ENCODE data around the gene GGA3.
A peak's percentile ranks its signal among the peaks of the same experiment; 100 is the strongest.
"Not testable (repeated sequence)": the region's sequence is repeated elsewhere in the genome, so short reads cannot be mapped to it uniquely, and the experiment has no call there.

Gene GGA3
- 91.0 to 131 (median 96.2) reads per million in 9 experiments for total RNA-seq

DNA sequence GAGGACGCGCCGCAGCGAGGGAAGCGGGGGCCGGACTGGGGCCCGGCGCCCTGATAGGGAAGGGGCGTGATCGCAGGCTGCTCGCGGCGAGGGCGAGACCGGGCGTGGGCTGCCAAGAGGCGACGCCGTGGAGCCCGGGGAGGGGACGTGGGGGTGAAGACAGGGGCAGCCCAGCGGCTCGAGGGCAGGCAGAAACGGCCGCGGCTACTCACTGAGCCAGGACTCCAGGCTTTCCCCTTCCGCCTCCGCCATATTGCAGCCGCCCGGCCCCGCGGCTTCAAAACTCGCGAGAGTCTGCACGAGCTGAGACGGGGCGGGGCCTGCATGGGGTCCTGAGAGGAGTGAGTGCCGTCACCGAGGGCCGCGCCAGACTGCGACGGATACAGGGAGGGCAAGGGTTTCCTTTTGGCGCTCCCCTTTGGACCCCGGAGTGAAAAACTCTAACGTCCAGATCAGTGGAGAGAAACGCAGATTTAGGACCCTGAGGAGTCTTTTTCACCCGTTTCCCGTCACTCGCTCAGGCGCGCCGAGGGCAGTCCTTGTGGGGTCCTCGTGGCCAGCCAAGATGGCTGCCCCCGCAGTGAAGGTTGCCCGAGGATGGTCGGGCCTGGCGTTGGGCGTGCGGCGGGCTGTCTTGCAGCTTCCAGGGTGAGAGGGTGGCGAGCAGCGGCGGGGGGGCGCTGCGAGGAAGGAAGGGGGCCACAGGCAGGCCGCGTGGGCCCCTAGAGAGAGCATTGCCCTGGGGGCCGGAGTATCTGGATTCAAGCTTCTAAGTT, at the start of gene GGA3, which contains the start of gene MRPS7:
Gene GGA3 (minus strand): TSS at position 271 of the 776 bp plus-strand sequence. CDS start 19 bp downstream, at position 252.
Gene MRPS7 (plus strand): TSS at position 544 of the 776 bp plus-strand sequence. CDS start 22 bp downstream, at position 566.
- Mint-ChIP-seq H3K27ac (peak within 1 kb of the TSS; percentile 100), H3K9me3 (no peaks in the 10 kb centered on the region), H3K36me3 (ENCODE audit: insufficient read depth) (peaks cover 41% of the 10 kb centered on the region), H3K4me3 (peak within 1 kb of the TSS; percentile 93 to 94), H3K27me3 (no peaks in the 10 kb centered on the region), H3K4me1 (ENCODE audit: low read depth in 2 of 2) (peaks cover 40 to 51% of the 10 kb centered on the region in 2 donors)
- peak; percentile 91 for ATAC-seq (replicated peaks)
- peak; percentile 94 to 97 (median 96) for DNase-seq

GRCh38 chr17:75308732-75309629, 47.6 kb upstream of the GGA3 start:
- ATAC-seq (replicated peaks), result no peak
- Mint-ChIP-seq H3K4me3 (no peak overlapping the region), H3K9me3 (no peaks in the 10 kb centered on the region), H3K4me1 (ENCODE audit: low read depth in 2 of 2) (peaks cover 0 to 2% of the 10 kb centered on the region in 2 donors), H3K27me3 (no peaks in the 10 kb centered on the region), H3K27ac (peak overlapping the region in 1 of 2 donors; percentile 56), H3K36me3 (ENCODE audit: insufficient read depth) (peaks cover 14% of the 10 kb centered on the region)
- DNase-seq, result no peak

DNA sequence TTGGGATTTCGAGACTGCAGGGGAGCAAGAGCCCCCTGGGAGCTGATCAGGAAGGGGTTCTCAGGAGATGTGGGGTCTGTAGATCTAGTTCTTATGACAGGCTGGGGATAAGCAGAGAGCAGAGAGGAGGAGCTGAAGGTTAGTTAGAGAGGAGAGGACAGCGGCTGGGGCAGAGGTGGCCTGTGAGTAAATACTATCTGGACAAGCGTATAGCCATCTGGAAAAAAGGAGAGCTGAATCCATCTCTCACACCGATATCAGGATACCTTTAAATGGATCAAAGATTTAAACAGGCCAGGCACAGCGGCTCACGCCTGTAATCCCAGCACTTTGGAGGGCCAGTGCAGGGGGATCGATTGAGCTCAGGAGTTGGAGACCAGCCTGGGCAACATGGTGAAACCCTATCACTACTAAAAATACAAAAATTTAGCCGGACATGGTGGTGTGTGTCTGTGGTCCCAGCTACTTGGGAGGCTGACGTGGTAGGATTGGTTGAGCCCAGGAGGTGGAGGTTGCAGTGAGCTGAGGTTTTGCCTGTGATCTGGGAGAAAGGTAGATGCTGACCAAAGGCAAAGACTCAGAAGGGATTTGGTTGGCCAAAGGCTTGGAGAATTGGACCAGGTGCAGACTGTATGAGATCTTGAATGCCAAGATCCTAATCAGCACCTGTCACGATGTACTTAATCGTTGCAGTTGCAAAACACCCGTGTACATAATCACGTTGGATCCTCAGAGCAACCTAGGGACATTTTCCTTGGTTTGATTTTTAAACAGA, 46.7 kb upstream of the GGA3 start:
- Mint-ChIP-seq H3K9me3 (no peaks in the 10 kb centered on the region), H3K4me1 (ENCODE audit: low read depth in 2 of 2) (no peaks in the 10 kb centered on the region)

DNA sequence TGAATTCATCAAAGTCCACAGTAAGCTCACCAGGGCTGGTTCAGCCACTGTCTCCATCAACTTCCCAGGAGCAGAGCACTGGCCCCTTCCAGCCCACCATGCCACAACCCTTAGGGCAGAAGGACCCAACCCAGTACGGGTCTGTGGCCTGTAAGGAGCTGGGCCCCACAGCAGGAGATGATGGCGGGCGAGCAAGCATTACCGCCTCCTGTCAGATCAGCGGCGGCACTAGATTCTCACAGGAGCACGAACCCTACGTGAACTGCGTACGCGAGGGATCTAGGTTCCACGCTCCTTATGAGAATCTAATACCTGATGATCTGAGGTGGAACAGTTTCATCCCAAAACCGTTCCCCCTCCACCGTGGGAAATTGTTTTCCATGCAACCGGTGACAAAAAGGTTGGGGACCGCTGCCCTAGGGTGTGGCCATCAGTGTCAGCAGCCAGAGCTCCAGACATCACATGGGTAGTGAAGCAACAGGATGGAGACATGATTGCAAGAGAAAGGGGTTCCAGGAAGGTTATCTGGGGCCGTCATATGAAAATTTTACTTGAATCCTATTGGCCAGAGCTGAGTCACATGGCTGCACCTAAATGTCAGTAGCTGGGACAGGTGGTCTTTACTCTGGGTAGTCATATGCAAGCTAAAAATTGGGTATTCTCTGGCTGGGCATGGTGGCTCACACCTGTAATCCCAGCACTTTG, 40.2 kb upstream of the GGA3 start:
- H3K27ac Mint-ChIP-seq, result no peak overlapping the region
- ATAC-seq (replicated peaks) (no peak), DNase-seq (no peak)
- H3K4me1 Mint-ChIP-seq (ENCODE audit: low read depth in 2 of 2), result peaks cover 0 to 6% of the 10 kb centered on the region in 2 donors
- no peaks in the 10 kb centered on the region for H3K9me3 Mint-ChIP-seq
- no peaks in the 10 kb centered on the region for H3K36me3 Mint-ChIP-seq (ENCODE audit: insufficient read depth)
- no peak overlapping the region for H3K4me3 Mint-ChIP-seq
- no peaks in the 10 kb centered on the region for H3K27me3 Mint-ChIP-seq

More for the DNA sequence above, 46.7 kb upstream of the GGA3 start:
- Mint-ChIP-seq H3K27ac (no peak overlapping the region), H3K4me3 (no peak overlapping the region), H3K27me3 (no peaks in the 10 kb centered on the region), H3K36me3 (ENCODE audit: insufficient read depth) (peaks cover 14% of the 10 kb centered on the region)
- DNase-seq (no peak), ATAC-seq (replicated peaks) (no peak)

GRCh38 chr17:75301049-75301448, 39.6 kb upstream of the GGA3 start:
- ATAC-seq (replicated peaks) (no peak), DNase-seq (no peak)
- no peaks in the 10 kb centered on the region for H3K27me3 Mint-ChIP-seq
- peaks cover 0 to 6% of the 10 kb centered on the region in 2 donors for H3K4me1 Mint-ChIP-seq (ENCODE audit: low read depth in 2 of 2)
- H3K4me3 Mint-ChIP-seq, result no peak overlapping the region
- H3K36me3 Mint-ChIP-seq (ENCODE audit: insufficient read depth), result no peaks in the 10 kb centered on the region
- H3K27ac Mint-ChIP-seq, result peak overlapping the region in 1 of 2 donors; percentile 46
- H3K9me3 Mint-ChIP-seq, result no peaks in the 10 kb centered on the region

GRCh38 chr17:75300280-75300679, 38.9 kb upstream of the GGA3 start:
- no peak for ATAC-seq (replicated peaks)
- Mint-ChIP-seq H3K27ac (no peak overlapping the region), H3K9me3 (no peaks in the 10 kb centered on the region), H3K36me3 (ENCODE audit: insufficient read depth) (no peaks in the 10 kb centered on the region), H3K4me3 (no peak overlapping the region), H3K4me1 (ENCODE audit: low read depth in 2 of 2) (peaks cover 0 to 6% of the 10 kb centered on the region in 2 donors), H3K27me3 (no peaks in the 10 kb centered on the region)
- DNase-seq, result no peak

- peaks cover 3% of the 10 kb centered on the region for H3K36me3 Mint-ChIP-seq (ENCODE audit: insufficient read depth)
- peak; percentile 64 for ATAC-seq (replicated peaks)
- no peaks in the 10 kb centered on the region for H3K9me3 Mint-ChIP-seq
- H3K27me3 Mint-ChIP-seq, result no peaks in the 10 kb centered on the region
- peaks cover 0 to 8% of the 10 kb centered on the region in 2 donors for H3K4me1 Mint-ChIP-seq (ENCODE audit: low read depth in 2 of 2)
- no peak for DNase-seq
- H3K27ac Mint-ChIP-seq, result peak overlapping the region in 1 of 2 donors; percentile 9
- H3K4me3 Mint-ChIP-seq, result no peak overlapping the region
Observed at GRCh38 chr17:75295201-75296158, 34.1 kb upstream of the GGA3 start.

GRCh38 chr17:75292810-75293448, 31.5 kb upstream of the GGA3 start:
- Mint-ChIP-seq H3K36me3 (ENCODE audit: insufficient read depth) (peaks cover 13% of the 10 kb centered on the region), H3K4me1 (ENCODE audit: low read depth in 2 of 2) (peaks cover 12 to 15% of the 10 kb centered on the region in 2 donors)
- H3K27me3 Mint-ChIP-seq; DNase-seq; ATAC-seq (replicated peaks); H3K9me3 Mint-ChIP-seq; H3K4me3 Mint-ChIP-seq; H3K27ac Mint-ChIP-seq: not testable (repeated sequence)

DNA sequence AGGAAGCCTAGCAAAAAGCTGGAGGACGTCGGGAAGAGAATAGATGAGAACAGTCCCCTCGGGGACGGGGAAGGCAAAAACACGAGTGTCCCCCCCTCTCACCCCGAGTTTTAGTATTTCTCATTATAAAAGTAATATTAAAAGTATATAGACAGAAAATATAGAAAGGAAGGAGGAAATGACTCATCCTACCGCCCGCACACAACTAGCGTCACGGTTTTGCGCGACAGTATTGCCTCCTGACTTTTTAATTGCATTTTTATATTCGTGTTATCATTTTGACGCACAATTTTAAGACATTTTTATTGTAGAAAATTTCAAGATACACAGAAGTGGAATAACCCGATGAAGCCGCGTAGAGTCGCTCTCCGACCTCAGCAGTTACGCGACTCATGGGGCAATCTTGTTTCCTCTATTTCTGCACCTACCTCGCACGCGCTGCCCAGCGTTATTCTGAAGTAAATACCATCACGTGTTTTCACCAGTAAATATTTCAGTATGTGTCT, 28.5 kb upstream of the GGA3 start:
- peaks cover 10 to 12% of the 10 kb centered on the region in 2 donors for H3K4me1 Mint-ChIP-seq (ENCODE audit: low read depth in 2 of 2)
- no peaks in the 10 kb centered on the region for H3K9me3 Mint-ChIP-seq
- peaks cover 19% of the 10 kb centered on the region for H3K36me3 Mint-ChIP-seq (ENCODE audit: insufficient read depth)
- peak; percentile 36 for ATAC-seq (replicated peaks)
- peak overlapping the region; percentile 96 to 99 for H3K4me3 Mint-ChIP-seq
- peak overlapping the region; percentile 98 to 99 for H3K27ac Mint-ChIP-seq
- peak in 2 of 3 experiments; percentile 55 to 63 for DNase-seq
- no peaks in the 10 kb centered on the region for H3K27me3 Mint-ChIP-seq

DNA sequence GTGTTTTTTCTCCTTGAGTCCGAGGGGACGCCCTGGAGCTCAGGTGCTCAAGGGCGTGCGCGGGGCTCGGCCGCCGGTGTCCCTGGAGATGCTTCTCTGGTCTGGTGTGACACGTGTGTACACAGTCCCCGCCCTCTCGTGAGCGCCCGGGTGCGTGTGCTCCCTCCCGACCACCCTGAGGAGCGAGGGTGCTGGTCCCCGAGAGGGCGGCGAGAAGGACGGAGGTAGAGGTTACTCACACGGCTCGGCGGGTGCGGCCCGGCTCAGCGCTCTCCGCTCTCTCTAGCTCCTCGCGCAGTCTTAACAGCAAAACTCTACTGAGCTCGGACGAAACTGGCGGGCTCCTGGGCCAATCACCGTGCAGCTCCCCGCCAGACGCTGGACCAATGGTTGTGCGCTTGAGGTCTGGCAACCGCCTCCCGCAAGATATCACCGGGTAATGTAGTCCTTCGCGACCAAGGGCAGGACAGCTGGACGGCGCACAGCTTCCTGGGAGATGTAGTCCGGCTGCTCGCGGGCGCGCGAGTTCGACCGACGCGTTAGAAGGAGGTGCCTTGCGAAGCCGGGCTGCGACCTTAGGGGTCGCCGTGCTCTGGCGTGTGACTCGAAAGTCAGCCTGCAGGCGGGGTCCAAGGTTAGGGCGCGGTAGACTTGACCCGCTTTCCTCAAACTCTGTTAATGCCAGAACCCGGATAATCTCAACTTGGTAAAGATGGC, 27.9 kb upstream of the GGA3 start, which contains the start of gene SLC25A19:
Gene SLC25A19 (minus strand): TSS at position 319 of the 717 bp plus-strand sequence. CDS start 2,669 bp downstream, outside the sequence.
- H3K27me3 Mint-ChIP-seq, result no peaks in the 10 kb centered on the region
- peak; percentile 93 to 95 (median 95) for DNase-seq
- H3K4me1 Mint-ChIP-seq (ENCODE audit: low read depth in 2 of 2), result peaks cover 10 to 12% of the 10 kb centered on the region in 2 donors
- H3K36me3 Mint-ChIP-seq (ENCODE audit: insufficient read depth), result peaks cover 19% of the 10 kb centered on the region
- peak within 1 kb of the TSS; percentile 96 to 99 for H3K4me3 Mint-ChIP-seq
- H3K9me3 Mint-ChIP-seq, result no peaks in the 10 kb centered on the region
- ATAC-seq (replicated peaks), result peak; percentile 88
- peak within 1 kb of the TSS; percentile 98 to 99 for H3K27ac Mint-ChIP-seq

Data from effector memory CD8-positive, alpha-beta T cell (primary cell).